Measurements from ENCODE around the gene SPEM1.

Gene SPEM1

DNA sequence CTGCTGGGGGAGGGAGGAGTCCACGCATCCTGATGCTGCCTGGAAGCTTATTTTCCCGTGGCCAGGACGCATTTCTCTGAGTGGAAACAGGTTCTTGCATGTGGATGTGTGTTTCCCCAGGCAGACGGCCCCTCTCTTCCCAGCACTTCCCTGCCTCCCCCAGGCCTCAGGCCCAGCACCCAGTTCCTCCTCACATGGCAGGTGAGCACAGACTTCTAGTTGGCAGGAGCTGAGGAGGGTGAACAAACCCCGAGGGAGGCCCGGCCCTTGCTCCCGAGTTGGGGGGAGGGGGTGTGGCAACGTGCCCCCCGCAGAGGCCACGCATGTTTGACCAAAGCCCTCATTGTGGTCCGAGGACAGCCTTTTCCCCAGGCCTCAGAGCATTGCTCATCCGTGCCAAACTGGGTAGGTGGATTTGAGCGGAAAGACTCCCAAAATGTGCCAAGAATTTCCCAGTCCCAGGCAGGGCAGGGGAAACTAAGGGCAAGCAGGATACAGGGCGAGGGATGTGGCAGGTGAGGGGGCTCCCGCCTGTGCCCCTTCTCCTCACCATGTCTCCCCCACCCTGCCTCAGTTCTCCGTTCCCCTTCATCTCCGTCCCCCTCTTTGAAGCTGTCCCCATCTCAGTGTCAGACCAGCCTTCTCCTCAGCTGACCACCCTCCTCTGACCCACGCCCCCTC, 1.5 kb upstream of the SPEM1 start:
- 88% methylated on average over 10 of the region's 18 CpGs for WGBS (ENCODE audit: insufficient coverage)
- peaks cover 0 to 4% (median 2%) of the 10 kb centered on the region in 4 experiments for H3K36me3 ChIP-seq (ENCODE audit: control insufficient read depth in 4 of 4, insufficient read depth in 4 of 4, low read length in 3 of 4)
- H3K4me3 ChIP-seq (ENCODE audit: control insufficient read depth in 1 of 7, extremely low read depth in 1 of 7, insufficient read depth in 4 of 7, low read depth in 2 of 7, low read length in 6 of 7) = no peak overlapping the region
- POLR2A ChIA-PET = no interaction called here
- no peaks in the 10 kb centered on the region for H3K9me3 ChIP-seq (ENCODE audit: control extremely low read depth in 1 of 5, control insufficient read depth in 4 of 5, insufficient read depth in 2 of 5, low read depth in 1 of 5, low read length in 4 of 5)
- CTCF ChIA-PET = interaction anchor here (0.8 kb wide), 1 partner anchor 58 kb away, joined by 3 read pairs; no protein-coding TSS in a partner anchor
- H3K27me3 ChIP-seq (replicated peaks in 2 of 5; ENCODE audit: control insufficient read depth in 4 of 5, insufficient read depth in 5 of 5, low read length in 4 of 5) = no peaks in the 10 kb centered on the region
- DNase-seq = no peak
- no peaks in the 10 kb centered on the region for H3K4me1 ChIP-seq (ENCODE audit: control extremely low read depth in 1 of 4, control insufficient read depth in 4 of 4, insufficient read depth in 4 of 4, low read length in 3 of 4)
- H3K27ac ChIP-seq (ENCODE audit: insufficient read depth in 1 of 2, low read depth in 1 of 2, low read length in 2 of 2, poor library complexity in 1 of 2, severe bottlenecking in 2 of 2) = no peak overlapping the region

DNA sequence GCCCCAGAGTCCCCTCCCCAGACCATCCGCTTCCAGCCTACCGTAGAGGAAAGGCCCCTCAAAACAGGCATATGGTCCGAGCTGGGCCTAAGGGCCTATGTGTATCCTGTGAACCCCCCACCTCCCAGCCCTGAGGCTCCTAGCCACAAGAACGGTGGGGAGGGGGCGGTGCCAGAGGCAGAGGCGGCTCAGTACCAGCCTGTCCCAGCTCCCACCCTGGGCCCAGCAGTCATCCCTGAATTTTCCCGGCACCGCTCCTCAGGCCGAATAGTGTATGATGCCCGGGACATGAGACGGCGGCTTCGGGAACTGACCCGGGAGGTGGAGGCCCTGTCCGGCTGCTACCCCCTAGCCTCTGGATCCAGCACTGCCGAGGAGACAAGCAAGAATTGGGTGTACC, 1.1 kb downstream of the SPEM1 start:
- peaks cover 0 to 2% (median under 1%) of the 10 kb centered on the region in 4 experiments for H3K36me3 ChIP-seq (ENCODE audit: control insufficient read depth in 4 of 4, insufficient read depth in 4 of 4, low read length in 3 of 4)
- no peaks in the 10 kb centered on the region for H3K27me3 ChIP-seq (replicated peaks in 2 of 5; ENCODE audit: control insufficient read depth in 4 of 5, insufficient read depth in 5 of 5, low read length in 4 of 5)
- no peaks in the 10 kb centered on the region for H3K9me3 ChIP-seq (ENCODE audit: control extremely low read depth in 1 of 5, control insufficient read depth in 4 of 5, insufficient read depth in 2 of 5, low read depth in 1 of 5, low read length in 4 of 5)
- no peak for DNase-seq
- ChIA-PET POLR2A (no interaction called here), CTCF (no interaction called here)
- H3K27ac ChIP-seq (ENCODE audit: insufficient read depth in 1 of 2, low read depth in 1 of 2, low read length in 2 of 2, poor library complexity in 1 of 2, severe bottlenecking in 2 of 2) = no peak overlapping the region
- H3K4me3 ChIP-seq (ENCODE audit: control insufficient read depth in 1 of 7, extremely low read depth in 1 of 7, insufficient read depth in 4 of 7, low read depth in 2 of 7, low read length in 6 of 7) = no peak overlapping the region
- over 99% methylated on average over 13 of the region's 16 CpGs for WGBS (ENCODE audit: insufficient coverage)
- H3K4me1 ChIP-seq (ENCODE audit: control extremely low read depth in 1 of 4, control insufficient read depth in 4 of 4, insufficient read depth in 4 of 4, low read length in 3 of 4) = no peaks in the 10 kb centered on the region

DNA sequence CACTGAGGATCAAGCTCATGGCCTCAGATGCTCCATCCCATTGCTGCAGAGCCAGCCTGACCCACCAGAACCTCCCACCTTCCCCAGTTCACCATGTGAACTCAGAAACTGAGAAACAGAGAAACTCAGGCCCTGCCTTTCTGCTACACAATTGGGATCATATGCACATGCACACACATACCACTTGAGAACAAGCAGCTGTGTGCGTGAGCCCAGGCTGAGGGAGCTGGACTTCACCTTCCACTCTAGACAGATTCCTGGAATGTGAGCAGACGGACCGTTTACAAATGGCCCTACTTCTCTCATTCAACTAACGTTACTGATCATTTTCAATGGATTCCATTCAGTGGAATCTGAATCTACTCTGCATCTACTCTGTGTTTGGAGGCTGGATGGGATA, 3.6 kb downstream of the SPEM1 start:
- no peak for DNase-seq
- POLR2A ChIA-PET = no interaction called here
- no peak overlapping the region for H3K4me3 ChIP-seq (ENCODE audit: control insufficient read depth in 1 of 7, extremely low read depth in 1 of 7, insufficient read depth in 4 of 7, low read depth in 2 of 7, low read length in 6 of 7)
- WGBS (ENCODE audit: insufficient coverage) = 100% methylated on average over 4 of the region's 4 CpGs
- no peaks in the 10 kb centered on the region for H3K27me3 ChIP-seq (replicated peaks in 2 of 5; ENCODE audit: control insufficient read depth in 4 of 5, insufficient read depth in 5 of 5, low read length in 4 of 5)
- H3K27ac ChIP-seq (ENCODE audit: insufficient read depth in 1 of 2, low read depth in 1 of 2, low read length in 2 of 2, poor library complexity in 1 of 2, severe bottlenecking in 2 of 2) = no peak overlapping the region
- no peaks in the 10 kb centered on the region for H3K9me3 ChIP-seq (ENCODE audit: control extremely low read depth in 1 of 5, control insufficient read depth in 4 of 5, insufficient read depth in 2 of 5, low read depth in 1 of 5, low read length in 4 of 5)
- CTCF ChIA-PET = interaction anchor here (1.2 to 2.0 kb wide), 2 partner anchors 9 to 13 kb away, joined by 3 to 5 read pairs; no protein-coding TSS in a partner anchor
- no peaks in the 10 kb centered on the region for H3K36me3 ChIP-seq (ENCODE audit: control insufficient read depth in 4 of 4, insufficient read depth in 4 of 4, low read length in 3 of 4)
- no peaks in the 10 kb centered on the region for H3K4me1 ChIP-seq (ENCODE audit: control extremely low read depth in 1 of 4, control insufficient read depth in 4 of 4, insufficient read depth in 4 of 4, low read length in 3 of 4)

DNA sequence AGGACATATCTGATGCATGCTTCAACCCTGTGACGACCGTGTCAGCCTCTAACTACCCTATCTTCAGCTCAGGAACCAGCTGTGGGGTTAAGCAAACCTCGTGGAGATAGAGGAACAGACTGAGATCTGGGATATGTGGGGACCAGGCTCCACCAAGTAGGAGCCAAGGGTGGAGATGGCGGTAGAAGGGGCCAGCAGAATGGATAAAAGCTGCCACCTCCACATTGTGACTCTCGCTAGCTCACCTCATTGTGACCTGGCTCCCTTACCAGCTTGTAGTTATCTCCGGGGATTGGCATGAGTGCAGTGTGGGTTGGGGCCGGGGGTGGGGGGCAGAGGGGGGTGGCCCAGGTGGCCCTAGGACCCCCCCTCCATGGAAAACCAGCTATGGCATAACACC, 5.2 kb downstream of the SPEM1 start, which contains the start of gene SPEM2:
TSS of gene SPEM2 (plus strand) at position 301 of the 400 bp plus-strand sequence. CDS start at position 374, 73 bp downstream.
- no peak within 1 kb of the TSS for H3K4me3 ChIP-seq (ENCODE audit: control insufficient read depth in 1 of 7, extremely low read depth in 1 of 7, insufficient read depth in 4 of 7, low read depth in 2 of 7, low read length in 6 of 7)
- no peaks in the 10 kb centered on the region for H3K4me1 ChIP-seq (ENCODE audit: control extremely low read depth in 1 of 4, control insufficient read depth in 4 of 4, insufficient read depth in 4 of 4, low read length in 3 of 4)
- H3K36me3 ChIP-seq (ENCODE audit: control insufficient read depth in 4 of 4, insufficient read depth in 4 of 4, low read length in 3 of 4) = no peaks in the 10 kb centered on the region
- H3K27ac ChIP-seq (ENCODE audit: insufficient read depth in 1 of 2, low read depth in 1 of 2, low read length in 2 of 2, poor library complexity in 1 of 2, severe bottlenecking in 2 of 2) = no peak within 1 kb of the TSS
- WGBS (ENCODE audit: insufficient coverage) = 86% methylated on average over 7 of the region's 7 CpGs
- POLR2A ChIA-PET = no interaction called here
- CTCF ChIA-PET = interaction anchor here (0.7 to 1.9 kb wide), 5 partner anchors 11 to 72 kb away, joined by 3 to 12 read pairs (median 3); partner anchors contain the start of gene TMEM102
- H3K27me3 ChIP-seq (replicated peaks in 2 of 5; ENCODE audit: control insufficient read depth in 4 of 5, insufficient read depth in 5 of 5, low read length in 4 of 5) = no peaks in the 10 kb centered on the region
- DNase-seq = peak in 2 of 3 donors; percentile 24 to 39
- no peaks in the 10 kb centered on the region for H3K9me3 ChIP-seq (ENCODE audit: control extremely low read depth in 1 of 5, control insufficient read depth in 4 of 5, insufficient read depth in 2 of 5, low read depth in 1 of 5, low read length in 4 of 5)

DNA sequence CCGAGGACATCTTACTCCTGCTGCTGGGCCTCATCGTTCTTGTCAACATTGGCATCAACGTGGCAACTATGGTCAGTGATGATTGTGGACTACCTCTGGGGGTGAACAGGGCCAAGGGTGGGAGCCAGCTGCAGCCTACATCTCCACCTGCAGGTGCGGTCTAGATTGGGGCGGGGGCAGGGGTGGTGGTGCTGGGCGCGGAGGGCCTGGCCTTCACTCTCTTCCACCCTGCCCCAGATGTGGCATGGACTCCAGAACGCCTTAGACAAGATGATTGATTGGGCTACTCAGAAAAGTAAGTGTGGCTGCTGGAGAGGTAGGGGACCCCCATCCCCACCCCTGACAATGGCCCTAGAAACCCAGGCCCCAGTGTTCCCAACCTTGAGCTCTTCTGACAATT, 5.6 kb downstream of the SPEM1 start:
- 91% methylated on average over 4 of the region's 8 CpGs for WGBS (ENCODE audit: insufficient coverage)
- H3K27me3 ChIP-seq (replicated peaks in 2 of 5; ENCODE audit: control insufficient read depth in 4 of 5, insufficient read depth in 5 of 5, low read length in 4 of 5) = no peaks in the 10 kb centered on the region
- no peaks in the 10 kb centered on the region for H3K4me1 ChIP-seq (ENCODE audit: control extremely low read depth in 1 of 4, control insufficient read depth in 4 of 4, insufficient read depth in 4 of 4, low read length in 3 of 4)
- H3K9me3 ChIP-seq (ENCODE audit: control extremely low read depth in 1 of 5, control insufficient read depth in 4 of 5, insufficient read depth in 2 of 5, low read depth in 1 of 5, low read length in 4 of 5) = no peaks in the 10 kb centered on the region
- no peak overlapping the region for H3K4me3 ChIP-seq (ENCODE audit: control insufficient read depth in 1 of 7, extremely low read depth in 1 of 7, insufficient read depth in 4 of 7, low read depth in 2 of 7, low read length in 6 of 7)
- ChIA-PET POLR2A (no interaction called here), CTCF (interaction anchor here (0.7 to 1.9 kb wide), 5 partner anchors 10 to 72 kb away, joined by 3 to 12 read pairs (median 3); partner anchors contain the start of gene TMEM102)
- H3K27ac ChIP-seq (ENCODE audit: insufficient read depth in 1 of 2, low read depth in 1 of 2, low read length in 2 of 2, poor library complexity in 1 of 2, severe bottlenecking in 2 of 2) = no peak overlapping the region
- H3K36me3 ChIP-seq (ENCODE audit: control insufficient read depth in 4 of 4, insufficient read depth in 4 of 4, low read length in 3 of 4) = no peaks in the 10 kb centered on the region
- no peak for DNase-seq

DNA sequence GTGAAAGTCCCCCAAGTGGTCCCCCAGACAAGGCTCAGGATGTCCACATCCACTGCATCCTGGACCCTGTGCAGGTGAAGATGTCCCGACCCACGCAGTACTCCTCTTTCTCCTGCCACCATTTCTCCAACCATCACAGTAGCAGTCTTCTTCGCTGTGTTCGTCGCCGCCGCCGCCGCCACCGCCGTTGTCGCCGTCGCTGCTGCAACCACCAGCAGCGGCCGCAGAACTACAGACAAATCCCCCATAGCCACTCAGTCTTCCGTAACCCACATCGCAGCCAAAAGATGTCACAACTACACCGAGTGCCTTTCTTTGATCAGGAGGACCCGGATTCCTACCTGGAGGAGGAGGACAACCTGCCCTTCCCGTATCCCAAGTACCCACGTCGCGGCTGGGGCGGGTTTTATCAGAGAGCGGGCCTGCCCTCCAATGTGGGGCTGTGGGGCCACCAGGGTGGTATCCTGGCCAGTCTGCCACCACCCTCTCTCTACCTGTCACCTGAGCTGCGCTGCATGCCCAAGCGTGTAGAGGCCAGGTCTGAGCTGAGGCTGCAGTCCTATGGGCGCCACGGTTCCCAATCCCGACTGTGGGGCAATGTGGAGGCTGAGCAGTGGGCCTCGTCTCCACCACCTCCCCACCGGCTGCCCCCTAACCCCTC, 6.2 kb downstream of the SPEM1 start:
- H3K9me3 ChIP-seq (ENCODE audit: control extremely low read depth in 1 of 5, control insufficient read depth in 4 of 5, insufficient read depth in 2 of 5, low read depth in 1 of 5, low read length in 4 of 5) = no peaks in the 10 kb centered on the region
- no peak for DNase-seq
- CTCF ChIA-PET = interaction anchor here (1.7 to 1.9 kb wide), 2 partner anchors 10 to 73 kb away, joined by 4 to 12 read pairs; partner anchors contain the start of gene TMEM102
- H3K27me3 ChIP-seq (replicated peaks in 2 of 5; ENCODE audit: control insufficient read depth in 4 of 5, insufficient read depth in 5 of 5, low read length in 4 of 5) = no peaks in the 10 kb centered on the region
- no peaks in the 10 kb centered on the region for H3K36me3 ChIP-seq (ENCODE audit: control insufficient read depth in 4 of 4, insufficient read depth in 4 of 4, low read length in 3 of 4)
- no peak overlapping the region for H3K27ac ChIP-seq (ENCODE audit: insufficient read depth in 1 of 2, low read depth in 1 of 2, low read length in 2 of 2, poor library complexity in 1 of 2, severe bottlenecking in 2 of 2)
- H3K4me1 ChIP-seq (ENCODE audit: control extremely low read depth in 1 of 4, control insufficient read depth in 4 of 4, insufficient read depth in 4 of 4, low read length in 3 of 4) = no peaks in the 10 kb centered on the region
- H3K4me3 ChIP-seq (ENCODE audit: control insufficient read depth in 1 of 7, extremely low read depth in 1 of 7, insufficient read depth in 4 of 7, low read depth in 2 of 7, low read length in 6 of 7) = no peak overlapping the region
- POLR2A ChIA-PET = no interaction called here
- WGBS (ENCODE audit: insufficient coverage) = 99% methylated on average over 20 of the region's 33 CpGs

DNA sequence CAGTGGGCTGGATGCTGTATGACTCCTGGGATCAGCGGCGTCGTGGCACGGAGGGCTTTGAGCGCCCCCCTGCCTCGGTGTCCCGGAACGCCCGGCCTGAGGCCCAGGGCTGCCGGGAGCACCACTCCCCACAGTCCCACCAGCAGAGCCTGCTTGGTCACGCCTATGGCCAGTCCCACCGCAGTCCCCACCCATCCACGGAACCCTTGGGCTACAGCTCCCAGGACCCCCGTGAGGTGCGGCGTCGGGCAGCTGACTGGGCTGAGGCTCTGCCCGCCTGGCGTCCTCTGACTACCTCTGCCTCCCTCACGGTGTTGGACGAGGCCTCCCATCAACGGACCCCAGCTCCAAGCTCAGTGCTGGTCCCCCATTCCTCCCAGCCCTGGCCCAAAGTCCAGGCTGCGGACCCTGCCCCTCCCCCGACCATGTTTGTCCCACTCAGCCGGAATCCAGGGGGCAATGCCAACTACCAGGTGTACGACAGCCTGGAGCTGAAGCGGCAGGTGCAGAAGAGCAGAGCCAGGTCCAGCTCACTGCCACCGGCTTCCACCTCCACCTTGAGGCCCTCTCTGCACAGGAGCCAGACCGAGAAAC, 6.9 kb downstream of the SPEM1 start:
- no peak overlapping the region for H3K4me3 ChIP-seq (ENCODE audit: control insufficient read depth in 1 of 7, extremely low read depth in 1 of 7, insufficient read depth in 4 of 7, low read depth in 2 of 7, low read length in 6 of 7)
- ChIA-PET CTCF (no interaction called here), POLR2A (no interaction called here)
- no peaks in the 10 kb centered on the region for H3K36me3 ChIP-seq (ENCODE audit: control insufficient read depth in 4 of 4, insufficient read depth in 4 of 4, low read length in 3 of 4)
- 98% methylated on average over 23 of the region's 29 CpGs for WGBS (ENCODE audit: insufficient coverage)
- no peaks in the 10 kb centered on the region for H3K9me3 ChIP-seq (ENCODE audit: control extremely low read depth in 1 of 5, control insufficient read depth in 4 of 5, insufficient read depth in 2 of 5, low read depth in 1 of 5, low read length in 4 of 5)
- H3K4me1 ChIP-seq (ENCODE audit: control extremely low read depth in 1 of 4, control insufficient read depth in 4 of 4, insufficient read depth in 4 of 4, low read length in 3 of 4) = no peaks in the 10 kb centered on the region
- DNase-seq = no peak
- H3K27me3 ChIP-seq (replicated peaks in 2 of 5; ENCODE audit: control insufficient read depth in 4 of 5, insufficient read depth in 5 of 5, low read length in 4 of 5) = no peaks in the 10 kb centered on the region
- H3K27ac ChIP-seq (ENCODE audit: insufficient read depth in 1 of 2, low read depth in 1 of 2, low read length in 2 of 2, poor library complexity in 1 of 2, severe bottlenecking in 2 of 2) = no peak overlapping the region
